BJ (cell line): ENCODE data around the gene KLHL2. TPM values are rescaled to one million over a fixed set of nuclear protein-coding genes. Genes with fewer than 3 reads are reported as not detected.

Source experiments
- CTCF ChIA-PET: fragments of 350-600 bp; formaldehyde crosslinking; extraction: SDS; loops from one replicate; lab custom pipeline; 2021; ENCODE audit warnings: antibody characterized with exemption, inconsistent platforms; lab: Yijun Ruan, JAX
- POLR2A ChIA-PET: fragments of 300-600 bp; sonication (Branson Sonifier 250); formaldehyde crosslinking; extraction: SDS; loops from one replicate; lab custom pipeline; 2021; ENCODE audit warnings: antibody characterized with exemption; lab: Charles Lee
- DNase-seq: peaks from one replicate; pipeline ENCODE4 v3.0.0-alpha.2; 2011; ENCODE audit warnings: low read depth
- H3K27me3 ChIP-seq: 2 replicates; pipeline ENCODE4 v1.6.0; 2011; ENCODE audit warnings: low read length; ENCODE audit not compliant: control insufficient read depth, insufficient read depth
- H3K36me3 ChIP-seq: 2 replicates; pipeline ENCODE4 v1.5.1; 2011; ENCODE audit warnings: low read length; ENCODE audit not compliant: control insufficient read depth, insufficient read depth
- H3K4me3 ChIP-seq: 2 replicates; pipeline ENCODE4 v1.5.1; 2011; ENCODE audit warnings: low read depth, mild to moderate bottlenecking, control low read depth, low read length
- CTCF ChIP-seq: IDR thresholded peaks from 2 replicates; pipeline ENCODE4 v1.5.1; 2011; ENCODE audit warnings: low read depth, mild to moderate bottlenecking, control low read depth, inconsistent platforms, low read length, moderate library complexity; ENCODE audit not compliant: insufficient read depth
- polyA plus RNA-seq: library from polyadenylated mRNA; depleted of rRNA; stranded (reverse); fragments of >200 nt; gene quantifications from 2 replicates; pipeline ENCODE4 v1.2.3, GENCODE V29; 2011; rRNA removed
- small RNA-seq: library from RNA; depleted of rRNA; stranded (forward); fragments of <200 nt; gene quantifications from one replicate; pipeline ENCODE3, GENCODE V24; 2012; ENCODE audit warnings: low replicate concordance, low read depth; ENCODE audit not compliant: insufficient read length

Gene KLHL2
- polyA plus RNA-seq, 1 experiment: 6.8 TPM

- no peaks in the 10 kb centered on the region for H3K36me3 ChIP-seq
- no peak for TF ChIP-seq CTCF
- ChIA-PET POLR2A (no interaction called here), CTCF (no interaction called here)
- no peaks in the 10 kb centered on the region; the same call in 1 of the 2 replicates for H3K27me3 ChIP-seq
- no peak overlapping the region for H3K4me3 ChIP-seq
- DNase-seq: no peak
These were observed 163.2 kb downstream of the KLHL2 start for GRCh38 chr4:165370530-165370929.

Small RNA genes lying within 50 kb of the gene (small RNA-seq; reads per million reads assigned to genes)
- not detected for gene RNU4-87P

Other genes starting within 250 kb of the KLHL2 start
- 1.0 and 1.3 TPM in 2 replicates for gene TRIM61, start 229.9 kb upstream of the KLHL2 start, polyA plus RNA-seq
- gene TRIM60, start 175.6 kb upstream of the KLHL2 start, polyA plus RNA-seq: not detected in 2 replicates
- gene TRIM75, start 153.7 kb upstream of the KLHL2 start, polyA plus RNA-seq: not detected in 2 replicates
- 11.1 and 19.3 TPM in 2 replicates for gene TMEM192, start 94.7 kb upstream of the KLHL2 start, polyA plus RNA-seq
- 14.9 and 25.0 TPM in 2 replicates for gene MSMO1, start 120.1 kb downstream of the KLHL2 start, polyA plus RNA-seq
- gene CPE, start 171.4 kb downstream of the KLHL2 start, polyA plus RNA-seq: 0.33 and 0.44 TPM in 2 replicates